Measurements from ENCODE around the gene POLR3B. TPM values are rescaled to one million over a fixed set of nuclear protein-coding genes. Genes with fewer than 3 reads are reported as not detected.

Gene POLR3B
- total and polyA plus RNA-seq, 9 of the 15 experiments (the other 6 are each of a cell fraction or from before 2014, with no cell fraction given), result 7.6 to 17.9 (median 14.4) TPM

DNA sequence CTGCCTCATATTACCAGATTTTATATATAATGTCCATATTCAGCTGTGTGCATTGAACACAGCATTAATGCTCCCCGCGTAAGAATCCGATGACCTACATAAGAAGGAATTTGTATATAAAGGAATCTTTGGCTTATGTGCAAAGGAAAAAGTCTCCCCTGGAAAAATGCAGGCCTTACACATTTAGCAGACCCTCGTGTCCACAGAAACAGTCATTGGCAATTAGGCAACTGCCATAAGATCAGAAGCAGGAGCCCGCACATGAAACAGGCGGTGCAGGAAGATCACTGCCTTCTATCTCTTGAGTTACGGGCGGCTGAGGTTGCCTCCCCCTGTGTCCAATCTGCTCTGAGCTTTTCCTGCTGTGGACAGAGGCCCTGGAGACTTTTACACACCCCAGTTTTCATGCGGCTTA lies 162.1 kb downstream of the POLR3B start (continued):
- no peak for TF ChIP-seq ZBTB1 (CRISPR knock-in tag; IDR thresholded peaks at IDR 0.05; ENCODE audit: borderline replicate concordance, low read depth)
- no peak for TF ChIP-seq HNRNPK (IDR thresholded peaks at IDR 0.05; ENCODE audit: low read depth, low read length, poor library complexity, severe bottlenecking)

DNA sequence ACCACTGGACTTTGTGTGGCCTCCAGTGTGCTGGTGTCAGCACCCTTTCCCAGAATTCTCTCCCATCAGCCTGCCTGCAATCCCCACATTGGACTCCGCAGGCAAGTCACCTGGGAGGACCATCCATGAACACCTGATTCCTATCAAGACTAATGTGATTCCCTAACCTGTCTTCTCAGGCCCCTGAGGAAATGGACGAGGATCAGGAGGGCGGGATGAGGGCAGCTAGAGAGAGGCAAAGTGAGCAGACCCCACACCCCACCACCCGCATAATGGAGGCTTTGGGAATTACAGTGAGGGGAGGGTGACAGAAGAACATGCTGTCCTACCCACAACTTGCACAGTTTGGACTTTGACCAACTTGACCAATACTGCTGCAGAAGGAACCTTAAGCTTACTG lies 164.4 kb downstream of the POLR3B start:
- 24% methylated on average over 4 of the region's 4 CpGs for WGBS (ENCODE audit: insufficient coverage, low coverage, missing lambda C conversion rate)
- no peak overlapping the region for H3K4me3 ChIP-seq
- H3K27me3 ChIP-seq (ENCODE audit: control insufficient read depth in 2 of 2, insufficient read depth in 2 of 2, low read length in 2 of 2), result peaks cover 22 to 33% of the 10 kb centered on the region in 2 experiments; a peak in 3 of 5 replicates
- H3K9me3 ChIP-seq (replicated peaks; ENCODE audit: control insufficient read depth, insufficient read depth, low read depth, low read length), result no peaks in the 10 kb centered on the region
- no peak overlapping the region for H3K9ac ChIP-seq (ENCODE audit: insufficient read depth in 1 of 2, low read depth in 2 of 2, low read length in 2 of 2)
- H4K20me1 ChIP-seq (replicated peaks; ENCODE audit: control insufficient read depth, insufficient read depth, low read length), result no peaks in the 10 kb centered on the region
- BruUV-seq (replicated peaks), result no TSS peak
- POLR2A ChIA-PET, result no interaction called here
- no peaks in the 10 kb centered on the region for H3K36me3 ChIP-seq (ENCODE audit: control insufficient read depth, insufficient read depth, low read length)
- no peak for ATAC-seq
- H3K9me1 ChIP-seq (ENCODE audit: control insufficient read depth, insufficient read depth, low read length), result no peaks in the 10 kb centered on the region
- TF ChIP-seq ZNF707 (CRISPR knock-in tag; conservative IDR thresholded peaks at IDR 0.05), result no peak
- no peak for TF ChIP-seq ZNF146 (CRISPR knock-in tag; IDR thresholded peaks at IDR 0.05; ENCODE audit: unreplicated experiment)
- TF ChIP-seq ATF4 (CRISPR knock-in tag; IDR thresholded peaks at IDR 0.05), result no peak
- TF ChIP-seq ZNF354B (CRISPR knock-in tag; IDR thresholded peaks at IDR 0.05), result no peak
- TF ChIP-seq GABPA (tag; conservative IDR thresholded peaks at IDR 0.05; ENCODE audit: low read depth), result no peak
- TF ChIP-seq FUS (optimal IDR thresholded peaks at IDR 0.05; ENCODE audit: low read depth, low read length), result no peak
- no peak for TF ChIP-seq BACH1 (tag; IDR thresholded peaks at IDR 0.05)
- intact Hi-C loops (cut with micrococcal nuclease), result no loop called here
- DNase-seq (ENCODE audit: extremely low read depth in 1 of 4, low spot score in 3 of 4), result no peak
- no peak overlapping the region for H3K27ac ChIP-seq (ENCODE audit: extremely low read depth, low read depth, low read length)
- no peaks in the 10 kb centered on the region for H3K79me2 ChIP-seq (ENCODE audit: control insufficient read depth, insufficient read depth, low read length)
- FAIRE-seq, result no peak
- in situ Hi-C loops (cut with MboI), result no loop called here
- CTCF ChIA-PET (ENCODE audit: low intra/inter-chr PET ratio), result no interaction called here
- H2AFZ ChIP-seq (ENCODE audit: low read depth, low read length), result no peak overlapping the region
- no peaks in the 10 kb centered on the region for H3K4me1 ChIP-seq (replicated peaks in 1 of 2; ENCODE audit: control insufficient read depth in 2 of 2, insufficient read depth in 2 of 2, low read length in 2 of 2)
- H3K4me2 ChIP-seq (ENCODE audit: insufficient read depth, low read length), result no peak overlapping the region

Data from K562 (cell line).